GM18511 (cell line): ENCODE results near the gene GTF2IRD2.
"Not testable (repeated sequence)": the region's sequence is repeated elsewhere in the genome, so short reads cannot be mapped to it uniquely, and the experiment has no call there.

Experiments
- ATAC-seq: cut with Tn5 transposase; IDR thresholded peaks from one replicate; pipeline ENCODE4 v1.9.1; 2021; ENCODE audit warnings: mild to moderate bottlenecking, moderate library complexity; ENCODE audit not compliant: unreplicated experiment

The GTF2IRD2 gene

GRCh38 chr7:74788369-74789150 lies 62.8 kb downstream of the GTF2IRD2 start:
- peak; percentile 88 for ATAC-seq

GRCh38 chr7:74783595-74783994 lies 67.8 kb downstream of the GTF2IRD2 start:
- not testable (repeated sequence) for ATAC-seq

- not testable (repeated sequence) for ATAC-seq
These were observed 69.7 kb downstream of the GTF2IRD2 start for GRCh38 chr7:74781746-74782145.

GRCh38 chr7:74779053-74779452 lies 72.4 kb downstream of the GTF2IRD2 start:
- not testable (repeated sequence) for ATAC-seq

GRCh38 chr7:74775111-74775510 lies 76.3 kb downstream of the GTF2IRD2 start:
- ATAC-seq: peak; percentile 32

GRCh38 chr7:74773760-74774750 lies 77.3 kb downstream of the GTF2IRD2 start, which contains the start of gene NCF1:
Gene NCF1, plus strand, starts transcription at chr7:74774011. Its CDS starts 21 bp downstream, at chr7:74774032.
- peak; percentile 91 for ATAC-seq

- ATAC-seq: not testable (repeated sequence)
These were observed 79.3 kb downstream of the GTF2IRD2 start for GRCh38 chr7:74772093-74772492.

GRCh38 chr7:74770062-74770461 lies 81.3 kb downstream of the GTF2IRD2 start:
- not testable (repeated sequence) for ATAC-seq

GRCh38 chr7:74766991-74767390 lies 84.4 kb downstream of the GTF2IRD2 start:
- ATAC-seq: not testable (repeated sequence)

GRCh38 chr7:74766509-74766908 lies 84.9 kb downstream of the GTF2IRD2 start:
- peak; percentile 37 for ATAC-seq

- peak; percentile 45 for ATAC-seq
These were observed 86.0 kb downstream of the GTF2IRD2 start for GRCh38 chr7:74765205-74765918.

GRCh38 chr7:74758982-74759381 lies 92.4 kb downstream of the GTF2IRD2 start:
- ATAC-seq: not testable (repeated sequence)

- ATAC-seq: not testable (repeated sequence)
These were observed 93.1 kb downstream of the GTF2IRD2 start for GRCh38 chr7:74758268-74758667.

GRCh38 chr7:74756673-74757072 lies 94.7 kb downstream of the GTF2IRD2 start:
- not testable (repeated sequence) for ATAC-seq

- ATAC-seq: not testable (repeated sequence)
These were observed 97.4 kb downstream of the GTF2IRD2 start for GRCh38 chr7:74753921-74754482.
